Ectodermal cell (in vitro differentiated cells): Measurements from ENCODE around the gene SCAMP4.

Source experiments
- H3K27ac ChIP-seq: 2 replicates; pipeline ENCODE4 v1.7.0; 2013; ENCODE audit warnings: mild to moderate bottlenecking, low read depth, low read length; ENCODE audit not compliant: insufficient read depth, poor library complexity, severe bottlenecking
- H3K27me3 ChIP-seq: 2 replicates; pipeline ENCODE4 v1.7.0; 2013; ENCODE audit warnings: mild to moderate bottlenecking, low read length; ENCODE audit not compliant: insufficient read depth, control insufficient read depth, poor library complexity, severe bottlenecking
- H3K36me3 ChIP-seq: one replicate; pipeline ENCODE4 v1.7.0; 2013; ENCODE audit warnings: low read length; ENCODE audit not compliant: control insufficient read depth, insufficient read depth
- H3K4me1 ChIP-seq: one replicate; pipeline ENCODE4 v1.7.0; 2013; ENCODE audit warnings: low read length; ENCODE audit not compliant: control insufficient read depth, insufficient read depth
- H3K4me3 ChIP-seq: 2 replicates; pipeline ENCODE4 v1.7.0; 2013; ENCODE audit warnings: low read depth, low read length, control low read depth; ENCODE audit not compliant: insufficient read depth
- H3K9me3 ChIP-seq: 2 replicates; pipeline ENCODE4 v1.7.0; 2013; ENCODE audit warnings: mild to moderate bottlenecking, low read length, moderate library complexity; ENCODE audit not compliant: control insufficient read depth
- WGBS, 2 experiments: methylation state at CpG; one replicate each; pipeline ENCODE4 v1.1.7; 2013; ENCODE audit warnings: missing lambda C conversion rate in 2 of 2; 5-methylcytosine and 5-hydroxymethylcytosine counted together

SCAMP4 gene

GRCh38 chr19:1860821-1861598, 44.2 kb upstream of the SCAMP4 start:
- H3K4me1 ChIP-seq = peaks cover 58% of the 10 kb centered on the region
- no peak overlapping the region for H3K27ac ChIP-seq
- peaks cover 62% of the 10 kb centered on the region for H3K27me3 ChIP-seq

GRCh38 chr19:1861599-1862031, 43.6 kb upstream of the SCAMP4 start:
- no peak overlapping the region for H3K27ac ChIP-seq
- no peaks in the 10 kb centered on the region for H3K9me3 ChIP-seq
- no peaks in the 10 kb centered on the region for H3K36me3 ChIP-seq
- peak overlapping the region; percentile 64 for H3K4me3 ChIP-seq
- peaks cover 52% of the 10 kb centered on the region for H3K4me1 ChIP-seq
- H3K27me3 ChIP-seq = peaks cover 59% of the 10 kb centered on the region
- WGBS, 2 experiments = 2 to 3% methylated on average over 23 of the region's 23 CpGs

More at GRCh38 chr19:1860821-1861598, 44.2 kb upstream of the SCAMP4 start:
- H3K36me3 ChIP-seq = no peaks in the 10 kb centered on the region
- WGBS, 2 experiments = 12 to 13% methylated on average over 28 of the region's 28 CpGs
- peak overlapping the region; percentile 64 for H3K4me3 ChIP-seq
- no peaks in the 10 kb centered on the region for H3K9me3 ChIP-seq

- peaks cover 57% of the 10 kb centered on the region for H3K27me3 ChIP-seq
Observed at GRCh38 chr19:1862068-1862423, 43.2 kb upstream of the SCAMP4 start.

GRCh38 chr19:1862424-1863327, 42.5 kb upstream of the SCAMP4 start:
- peak overlapping the region; percentile 64 for H3K4me3 ChIP-seq
- 0% methylated on average over 109 of the region's 109 CpGs for WGBS, 2 experiments
- H3K27me3 ChIP-seq = peaks cover 51% of the 10 kb centered on the region
- no peaks in the 10 kb centered on the region for H3K9me3 ChIP-seq
- peaks cover 43% of the 10 kb centered on the region for H3K4me1 ChIP-seq
- no peaks in the 10 kb centered on the region for H3K36me3 ChIP-seq
- H3K27ac ChIP-seq = no peak overlapping the region

More at GRCh38 chr19:1862068-1862423, 43.2 kb upstream of the SCAMP4 start:
- peaks cover 50% of the 10 kb centered on the region for H3K4me1 ChIP-seq
- H3K36me3 ChIP-seq = no peaks in the 10 kb centered on the region
- H3K27ac ChIP-seq = no peak overlapping the region
- peak overlapping the region; percentile 64 for H3K4me3 ChIP-seq
- 1% methylated on average over 21 of the region's 21 CpGs for WGBS, 2 experiments
- H3K9me3 ChIP-seq = no peaks in the 10 kb centered on the region

GRCh38 chr19:1863328-1863637, 41.9 kb upstream of the SCAMP4 start, which contains the start of gene KLF16:
Gene KLF16, minus strand, starts transcription at chr19:1863579. Its CDS starts 82 bp downstream, at chr19:1863497.
- peaks cover 41% of the 10 kb centered on the region for H3K4me1 ChIP-seq
- peak within 1 kb of the TSS; percentile 91 for H3K27ac ChIP-seq
- WGBS, 2 experiments = 0 to 1% methylated on average over 63 of the region's 63 CpGs

GRCh38 chr19:1863638-1864479, 41.3 kb upstream of the SCAMP4 start:
- Histone ChIP-seq H3K36me3 (no peaks in the 10 kb centered on the region), H3K27me3 (peaks cover 41% of the 10 kb centered on the region), H3K4me1 (peaks cover 37% of the 10 kb centered on the region), H3K9me3 (no peaks in the 10 kb centered on the region), H3K4me3 (peak overlapping the region; percentile 75), H3K27ac (peak overlapping the region; percentile 91)
- WGBS, 2 experiments = 0% methylated on average over 115 of the region's 115 CpGs

More at GRCh38 chr19:1863328-1863637, 41.9 kb upstream of the SCAMP4 start, which contains the start of gene KLF16:
- Histone ChIP-seq H3K27me3 (peaks cover 47% of the 10 kb centered on the region), H3K4me3 (peak within 1 kb of the TSS; percentile 75), H3K9me3 (no peaks in the 10 kb centered on the region), H3K36me3 (no peaks in the 10 kb centered on the region)

GRCh38 chr19:1864480-1865171, 40.6 kb upstream of the SCAMP4 start:
- Histone ChIP-seq H3K4me1 (peaks cover 29% of the 10 kb centered on the region), H3K36me3 (no peaks in the 10 kb centered on the region), H3K4me3 (peak overlapping the region; percentile 75), H3K9me3 (no peaks in the 10 kb centered on the region), H3K27me3 (peaks cover 34% of the 10 kb centered on the region), H3K27ac (peak overlapping the region; percentile 91)
- 4 to 5% methylated on average over 52 of the region's 52 CpGs for whole genome bisulfite sequencing, 2 experiments

GRCh38 chr19:1865172-1866010, 39.8 kb upstream of the SCAMP4 start:
- 88 to 89% methylated on average over 17 of the region's 17 CpGs for WGBS, 2 experiments
- Histone ChIP-seq H3K27me3 (peaks cover 26% of the 10 kb centered on the region), H3K9me3 (no peaks in the 10 kb centered on the region), H3K4me3 (peak overlapping the region; percentile 75), H3K4me1 (peaks cover 21% of the 10 kb centered on the region), H3K27ac (peak overlapping the region; percentile 70), H3K36me3 (no peaks in the 10 kb centered on the region)
